Epidermal melanocyte (primary cell): ENCODE results near the gene CLSTN2.

Experiments used
- DNase-seq: peaks from one replicate; pipeline ENCODE4 v3.0.0; 2011; ENCODE audit warnings: low spot score; ENCODE audit not compliant: insufficient read length

Gene CLSTN2

GRCh38 chr3:140006331-140006730, 71.3 kb downstream of the CLSTN2 start:
- no peak for DNase-seq

- DNase-seq: no peak
Measured at GRCh38 chr3:140007081-140007480, 72.1 kb downstream of the CLSTN2 start.

DNA sequence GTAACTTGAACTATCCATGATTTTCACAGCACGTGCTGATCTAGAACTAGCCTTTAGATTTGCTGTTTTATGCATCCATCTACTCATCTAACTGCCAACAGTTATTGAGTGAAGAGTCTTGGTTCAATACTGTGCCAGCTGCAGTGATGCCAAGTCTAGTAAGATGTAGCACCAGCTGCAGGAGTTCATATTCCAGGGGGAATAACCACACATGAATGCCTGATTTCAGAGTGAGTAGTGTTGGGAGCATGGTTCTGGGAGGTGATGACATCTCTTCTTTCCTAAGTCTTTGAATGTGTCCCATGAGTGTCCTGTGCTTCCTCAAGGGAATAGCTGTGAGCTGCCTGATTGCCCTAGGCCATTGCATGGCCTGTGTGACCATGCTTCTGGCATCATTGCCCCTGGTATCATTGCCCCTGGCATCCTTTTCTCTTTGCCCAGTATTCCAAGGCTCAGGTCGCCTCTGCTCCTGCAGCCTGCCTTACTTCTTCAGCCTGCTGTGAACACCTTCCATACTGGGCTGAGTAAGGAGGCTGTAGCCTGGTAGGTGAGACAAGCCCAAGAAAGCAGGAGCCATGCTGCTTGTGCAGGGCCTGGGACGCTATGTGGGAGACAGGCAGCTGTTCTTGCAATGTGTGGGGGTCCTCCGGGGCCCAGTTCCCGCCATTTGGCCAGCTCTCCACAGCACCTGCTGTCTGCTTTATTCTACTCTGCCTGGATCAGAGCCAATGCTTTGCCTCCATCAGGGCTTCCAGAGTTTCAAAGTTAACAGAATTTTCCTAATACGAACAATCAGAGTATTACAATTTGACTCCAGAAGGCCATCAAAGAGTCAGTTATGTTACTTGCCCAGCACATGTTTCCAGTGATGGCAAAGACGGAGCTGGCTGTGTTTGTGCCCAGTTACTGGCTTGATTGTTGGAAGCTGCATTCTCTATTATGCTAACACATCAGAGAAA, 73.2 kb downstream of the CLSTN2 start:
- DNase-seq: no peak

DNA sequence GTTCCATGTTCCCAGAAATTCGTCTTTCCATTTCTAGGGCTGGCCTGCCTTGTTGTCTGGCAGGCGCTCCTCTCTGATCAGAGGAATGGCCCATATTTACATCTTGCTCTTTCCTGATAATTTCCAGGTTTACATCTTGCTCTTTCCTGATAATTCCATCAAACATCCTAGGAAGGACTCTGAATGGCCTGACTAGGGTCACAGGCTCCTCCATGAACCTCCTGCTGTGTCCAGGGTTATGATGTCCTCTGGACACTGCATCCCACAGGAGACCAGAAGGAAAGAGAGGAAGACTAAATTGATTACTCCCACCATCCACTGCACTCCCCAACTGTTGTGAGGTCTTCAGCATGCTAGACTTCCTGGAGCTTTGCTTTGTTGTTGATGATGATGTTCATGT, 75.4 kb downstream of the CLSTN2 start:
- no peak for DNase-seq

DNA sequence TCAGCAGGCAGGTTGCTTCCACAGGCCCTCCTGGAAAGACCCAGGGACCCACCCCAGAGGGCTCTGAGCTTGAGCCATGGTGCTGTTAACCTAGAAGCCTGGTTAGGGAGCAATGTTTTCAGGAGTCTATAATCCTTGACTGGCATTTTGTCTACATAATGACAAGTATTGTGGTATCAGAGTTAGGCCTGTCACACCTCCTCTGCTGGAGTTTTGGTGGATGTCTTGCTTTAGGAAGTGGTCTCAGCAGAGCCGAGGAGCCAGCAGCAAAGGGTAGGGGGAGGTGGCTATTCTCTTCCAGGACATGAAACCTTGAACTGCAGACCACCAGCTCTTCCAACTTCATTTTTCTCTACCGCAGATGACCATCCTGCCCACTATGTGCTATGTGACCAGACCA, 76.1 kb downstream of the CLSTN2 start:
- no peak for DNase-seq

GRCh38 chr3:140011611-140012277, 76.8 kb downstream of the CLSTN2 start:
- DNase-seq: no peak

GRCh38 chr3:140013220-140013619, 78.2 kb downstream of the CLSTN2 start:
- DNase-seq: no peak

GRCh38 chr3:140014831-140015495, 80.0 kb downstream of the CLSTN2 start:
- DNase-seq: no peak

- no peak for DNase-seq
Measured at GRCh38 chr3:140015741-140016140, 80.8 kb downstream of the CLSTN2 start.

GRCh38 chr3:140018556-140018955, 83.6 kb downstream of the CLSTN2 start:
- DNase-seq: no peak

DNA sequence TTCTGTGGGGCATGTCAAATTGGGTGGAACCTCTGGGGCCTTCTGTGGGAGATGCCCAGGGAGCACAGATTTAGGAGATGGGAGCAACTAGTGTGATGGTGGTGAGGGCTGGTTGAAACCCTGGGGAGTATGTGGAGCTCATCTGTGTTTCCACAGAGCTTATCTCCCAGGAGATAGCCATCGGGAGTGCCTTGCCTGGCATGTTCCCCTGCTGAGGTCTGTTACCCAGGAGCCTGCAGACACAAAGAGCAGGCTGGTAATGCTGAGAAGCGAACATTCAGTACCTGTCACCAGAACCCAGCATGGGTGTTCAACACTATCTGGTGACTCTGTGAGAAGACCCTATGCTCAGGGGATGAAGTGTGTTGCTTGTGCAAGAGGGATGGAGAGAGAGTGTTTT, 85.0 kb downstream of the CLSTN2 start:
- DNase-seq: no peak

- DNase-seq: no peak
Measured at GRCh38 chr3:140020541-140020940, 85.6 kb downstream of the CLSTN2 start.

DNA sequence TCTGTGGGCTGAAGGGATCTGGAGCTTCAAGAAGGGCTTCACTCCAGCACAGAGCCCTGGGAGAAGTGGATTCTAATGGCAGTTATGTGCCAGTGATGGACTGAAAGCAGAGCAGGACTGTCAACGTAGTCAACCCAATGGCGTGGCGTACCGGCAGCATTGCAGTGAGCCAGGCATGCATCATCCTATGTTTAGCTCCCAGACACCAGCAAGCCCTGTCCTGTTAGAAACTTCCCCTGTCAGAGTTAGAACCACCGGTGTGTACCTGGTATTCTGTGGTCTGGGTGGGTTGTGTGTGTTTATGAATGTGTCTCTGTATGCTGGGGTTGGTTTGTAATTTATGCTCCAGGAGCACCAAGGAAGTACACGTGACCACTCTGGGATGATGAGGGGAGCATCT, 86.3 kb downstream of the CLSTN2 start:
- DNase-seq: no peak

DNA sequence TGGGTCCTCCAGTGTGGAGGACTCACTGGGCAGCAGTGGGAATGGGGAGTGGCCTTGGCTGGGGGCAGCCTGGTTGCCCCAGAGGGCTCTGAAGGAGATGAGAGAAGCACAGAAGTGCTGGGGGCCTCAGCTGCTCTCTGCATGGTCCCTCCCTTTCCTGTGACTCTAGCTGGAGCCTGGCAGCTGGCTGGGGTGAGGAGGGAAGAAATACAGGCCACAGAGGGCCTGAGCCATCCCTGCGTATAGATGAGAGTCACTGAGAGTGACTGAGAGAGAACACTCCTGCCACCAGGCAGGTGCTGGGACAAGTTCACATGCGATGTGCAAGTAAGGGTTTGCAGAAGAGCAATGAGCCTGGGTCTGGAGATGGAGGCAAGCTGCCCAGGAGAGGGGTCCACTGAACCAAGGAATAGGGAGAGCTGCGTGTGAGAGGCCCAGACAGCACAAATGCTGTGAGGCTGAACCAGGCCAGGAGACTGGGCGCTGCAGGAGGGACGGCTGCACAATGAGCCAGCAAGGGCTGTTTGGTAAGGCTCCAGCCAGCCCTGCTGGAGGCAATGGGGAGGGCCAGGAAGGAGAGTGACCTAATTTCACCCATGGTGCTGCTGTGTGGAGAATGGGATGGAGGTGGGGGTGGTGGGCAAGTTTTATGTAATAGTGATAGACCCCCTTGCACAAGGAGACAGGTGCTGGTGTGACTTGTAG, 87.2 kb downstream of the CLSTN2 start:
- DNase-seq: no peak

DNA sequence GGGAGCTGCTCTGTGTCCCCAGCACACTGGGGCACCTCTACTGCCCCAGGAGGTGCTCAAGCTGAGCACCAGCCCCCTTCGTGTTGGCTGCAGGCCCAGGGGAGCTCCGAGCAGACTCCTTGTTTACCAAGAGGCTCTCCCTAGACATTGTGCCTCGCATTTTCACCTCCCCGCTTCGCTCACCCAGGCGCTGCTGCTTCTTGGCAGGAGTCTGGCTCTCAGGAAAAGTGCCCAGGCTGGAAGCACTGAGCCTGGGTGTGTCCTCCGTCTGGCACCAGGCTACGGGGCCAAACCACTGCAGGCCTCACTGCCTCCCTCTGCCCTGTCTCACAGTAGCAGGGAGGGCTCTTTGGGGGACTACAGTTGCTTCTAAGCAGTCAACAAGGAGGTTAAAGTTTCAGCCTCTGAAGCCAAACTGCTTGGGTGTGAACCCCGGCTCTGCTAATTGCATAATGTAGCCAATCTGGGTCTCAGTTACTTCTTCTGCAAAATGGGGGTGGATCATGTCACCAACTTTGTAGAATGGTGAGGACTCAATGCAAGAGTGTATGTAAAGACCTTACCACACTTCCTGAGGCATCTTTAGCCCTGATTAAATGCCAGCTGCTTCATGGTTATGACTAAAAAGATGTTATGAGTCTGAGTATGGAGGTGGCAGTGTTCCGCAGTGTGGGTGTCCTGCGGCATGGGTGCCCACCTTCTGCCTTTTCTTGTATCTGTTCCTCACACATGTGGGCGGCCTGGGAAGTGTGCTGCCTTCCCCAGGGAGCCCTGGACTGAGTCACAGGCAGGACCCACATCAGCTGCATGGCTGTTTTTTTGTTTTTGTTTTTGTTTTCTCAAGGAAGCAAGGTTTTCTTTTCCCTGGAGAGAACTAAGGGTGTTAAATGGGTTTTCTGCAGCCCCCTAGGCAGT, 88.9 kb downstream of the CLSTN2 start:
- no peak for DNase-seq

GRCh38 chr3:140031170-140031569, 96.2 kb downstream of the CLSTN2 start:
- DNase-seq: no peak

DNA sequence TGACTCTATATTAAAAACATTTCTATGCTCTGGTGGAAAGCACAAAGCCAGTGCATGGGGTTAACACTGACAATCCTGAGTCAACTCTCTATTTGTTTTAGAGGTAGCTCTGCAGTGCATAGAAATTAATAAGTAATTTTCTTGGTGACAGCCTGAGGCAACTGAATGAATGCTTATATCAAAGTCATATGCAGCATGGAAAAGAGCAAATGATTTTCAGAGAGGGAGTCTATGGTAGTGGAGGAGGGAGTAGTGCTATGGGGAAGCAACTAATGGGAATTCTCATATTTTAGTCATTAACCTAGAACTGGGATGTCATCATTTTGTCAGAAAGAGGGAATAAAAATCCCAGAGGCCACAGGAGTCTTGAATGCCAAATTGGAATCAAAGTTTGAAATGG, 99.1 kb downstream of the CLSTN2 start:
- DNase-seq: no peak

GRCh38 chr3:140035871-140036270, 100.9 kb downstream of the CLSTN2 start:
- no peak for DNase-seq

- DNase-seq: no peak
Measured at GRCh38 chr3:140050396-140050795, 115.4 kb downstream of the CLSTN2 start.
